ENCODE measurements around the gene COX14. TPM values are rescaled to one million over a fixed set of nuclear protein-coding genes. Genes with fewer than 3 reads are reported as not detected.

Gene COX14
- total and polyA plus RNA-seq, 10 donors = 45.9 to 116 (median 59.7) TPM

- peak; percentile 99 for DNase-seq
- H3K9me3 ChIP-seq = no peaks in the 10 kb centered on the region
- 0 to 1% (median 0%) methylated on average over 36 to 69 of the region's 69 CpGs for WGBS, 5 donors
- intact Hi-C loops (cut with DNase I; ENCODE audit: low total_unique reads) = loop anchor here (5.0 kb wide), 1 partner anchor 82 kb away; the partner anchor contains the start of gene CERS5
- H3K27me3 ChIP-seq (replicated peaks in 1 of 7) = peaks cover 0 to 3% (median 0%) of the 10 kb centered on the region in 7 donors
- H3K4me3 ChIP-seq = peak within 1 kb of the TSS; percentile 71 to 97 (median 84)
- H3K27ac ChIP-seq = peak within 1 kb of the TSS; percentile 90 to 99 (median 97)
- peaks cover 5 to 37% (median 27%) of the 10 kb centered on the region in 6 donors for H3K36me3 ChIP-seq
- peaks cover 7 to 59% (median 43%) of the 10 kb centered on the region in 6 donors for H3K4me1 ChIP-seq
- TF ChIP-seq POLR2AphosphoS5 (IDR thresholded peaks at IDR 0.05) = peak; percentile 69 to 81 (median 80)
- TF ChIP-seq POLR2A (IDR thresholded peaks at IDR 0.05) = no peak
- TF ChIP-seq, protein P1, sequence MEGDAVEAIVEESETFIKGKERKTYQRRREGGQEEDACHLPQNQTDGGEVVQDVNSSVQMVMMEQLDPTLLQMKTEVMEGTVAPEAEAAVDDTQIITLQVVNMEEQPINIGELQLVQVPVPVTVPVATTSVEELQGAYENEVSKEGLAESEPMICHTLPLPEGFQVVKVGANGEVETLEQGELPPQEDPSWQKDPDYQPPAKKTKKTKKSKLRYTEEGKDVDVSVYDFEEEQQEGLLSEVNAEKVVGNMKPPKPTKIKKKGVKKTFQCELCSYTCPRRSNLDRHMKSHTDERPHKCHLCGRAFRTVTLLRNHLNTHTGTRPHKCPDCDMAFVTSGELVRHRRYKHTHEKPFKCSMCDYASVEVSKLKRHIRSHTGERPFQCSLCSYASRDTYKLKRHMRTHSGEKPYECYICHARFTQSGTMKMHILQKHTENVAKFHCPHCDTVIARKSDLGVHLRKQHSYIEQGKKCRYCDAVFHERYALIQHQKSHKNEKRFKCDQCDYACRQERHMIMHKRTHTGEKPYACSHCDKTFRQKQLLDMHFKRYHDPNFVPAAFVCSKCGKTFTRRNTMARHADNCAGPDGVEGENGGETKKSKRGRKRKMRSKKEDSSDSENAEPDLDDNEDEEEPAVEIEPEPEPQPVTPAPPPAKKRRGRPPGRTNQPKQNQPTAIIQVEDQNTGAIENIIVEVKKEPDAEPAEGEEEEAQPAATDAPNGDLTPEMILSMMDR (IDR thresholded peaks at IDR 0.05 in 8 of 11, conservative IDR thresholded peaks at IDR 0.05 in 3 of 11) = peak in 5 of 11 experiments; percentile 6 to 56 (median 41)
Observed at GRCh38 chr12:50084775-50085614, 27.0 kb upstream of the COX14 start, which contains the start of gene SMARCD1. Gene SMARCD1, plus strand, starts transcription at chr12:50085342. Its CDS starts 28 bp downstream, at chr12:50085370.

DNA sequence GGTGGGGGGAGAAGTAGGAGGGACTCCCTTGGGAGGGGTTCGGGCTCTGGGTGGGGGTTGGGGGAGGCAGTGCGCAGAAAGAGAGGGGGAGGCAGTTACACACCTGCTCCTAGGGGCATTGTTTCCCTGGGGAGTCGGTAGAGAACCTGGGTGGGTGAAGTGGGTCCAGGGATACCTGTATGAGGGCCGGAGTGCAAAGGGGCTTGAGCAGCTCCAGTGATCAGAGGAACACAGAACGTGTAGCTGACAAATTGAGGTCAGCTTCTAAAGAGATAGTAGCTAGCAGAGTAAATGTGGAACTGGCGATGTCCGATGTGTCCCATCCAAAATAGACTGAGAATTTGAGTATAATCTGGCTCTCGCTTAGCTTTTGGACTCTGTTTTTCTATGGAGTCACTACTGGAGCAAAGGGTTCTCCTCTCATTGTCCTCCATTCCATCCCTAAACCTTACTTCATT, 26.4 kb upstream of the COX14 start:
- WGBS, 5 donors = 10 to 22% (median 15%) methylated on average over 8 of the region's 8 CpGs
- intact Hi-C loops (cut with DNase I; ENCODE audit: low total_unique reads) = loop anchor here (5.0 kb wide), 1 partner anchor 82 kb away; the partner anchor contains the start of gene CERS5
- peaks cover 7 to 43% (median 34%) of the 10 kb centered on the region in 6 donors for H3K36me3 ChIP-seq
- peaks cover 0 to 3% (median 0%) of the 10 kb centered on the region in 7 donors for H3K27me3 ChIP-seq (replicated peaks in 1 of 7)
- peaks cover 7 to 59% (median 43%) of the 10 kb centered on the region in 6 donors for H3K4me1 ChIP-seq
- H3K27ac ChIP-seq = peak overlapping the region; percentile 90 to 99 (median 97)
- DNase-seq = no peak
- TF ChIP-seq, protein P1 (IDR thresholded peaks at IDR 0.05 in 8 of 11, conservative IDR thresholded peaks at IDR 0.05 in 3 of 11) = no peak
- TF ChIP-seq POLR2A (IDR thresholded peaks at IDR 0.05) = no peak
- TF ChIP-seq POLR2AphosphoS5 (IDR thresholded peaks at IDR 0.05) = no peak
- H3K4me3 ChIP-seq = peak overlapping the region; percentile 71 to 97 (median 84)
- no peaks in the 10 kb centered on the region for H3K9me3 ChIP-seq

DNA sequence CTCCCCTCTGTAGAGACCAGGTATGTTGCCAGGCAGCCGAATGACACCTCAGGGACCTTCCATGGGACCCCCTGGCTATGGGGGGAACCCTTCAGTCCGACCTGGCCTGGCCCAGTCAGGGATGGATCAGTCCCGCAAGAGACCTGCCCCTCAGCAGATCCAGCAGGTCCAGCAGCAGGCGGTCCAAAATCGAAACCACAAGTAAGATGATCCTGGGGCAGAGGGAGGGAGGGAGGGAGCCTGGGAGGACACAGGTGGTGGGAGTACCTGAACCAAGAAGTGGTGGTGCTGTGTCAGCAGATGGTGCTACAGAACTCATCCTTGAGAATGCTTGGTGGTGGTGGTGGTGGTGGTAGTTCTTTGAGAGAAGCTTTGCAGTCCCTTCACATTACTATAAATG, 25.9 kb upstream of the COX14 start:
- Histone ChIP-seq H3K27ac (peak overlapping the region in 6 of 8 donors; percentile 95 to 99 (median 98)), H3K4me1 (peaks cover 7 to 54% (median 41%) of the 10 kb centered on the region in 6 donors), H3K27me3 (replicated peaks in 1 of 7) (peaks cover 0 to under 1% (median 0%) of the 10 kb centered on the region in 7 donors), H3K9me3 (no peaks in the 10 kb centered on the region), H3K4me3 (peak overlapping the region in 7 of 8 donors; percentile 74 to 97 (median 88)), H3K36me3 (peaks cover 7 to 48% (median 39%) of the 10 kb centered on the region in 6 donors)
- TF ChIP-seq, protein P1 (IDR thresholded peaks at IDR 0.05 in 8 of 11, conservative IDR thresholded peaks at IDR 0.05 in 3 of 11) = no peak
- TF ChIP-seq POLR2A (IDR thresholded peaks at IDR 0.05) = no peak
- no peak for TF ChIP-seq POLR2AphosphoS5 (IDR thresholded peaks at IDR 0.05)
- WGBS, 5 donors = 84 to 93% (median 87%) methylated on average over 5 of the region's 5 CpGs
- intact Hi-C loops (cut with DNase I; ENCODE audit: low total_unique reads) = loop anchor here (5.0 kb wide), 1 partner anchor 81 kb away; the partner anchor contains the start of gene CERS5
- peak; percentile 77 for DNase-seq
